GM23338 (cell line): ENCODE data around the gene TMEM132D. TPM values are rescaled to one million over a fixed set of nuclear protein-coding genes. Genes with fewer than 3 reads are reported as not detected.

Experiments used
- ATAC-seq: fragments of 200-7000 bp; cut with Tn5 transposase; 3 replicates; pipeline ENCODE4 v1.9.1; 2020
- DNase-seq: peaks from one replicate; pipeline ENCODE4 v3.0.0-alpha.2; 2015; ENCODE audit warnings: low spot score
- H2AFZ ChIP-seq: fragments of 200-600 bp; sonication (generic); 2 replicates; pipeline ENCODE4 v1.8.0; 2016; ENCODE audit warnings: antibody characterized with exemption, mild to moderate bottlenecking, moderate library complexity
- H3F3A ChIP-seq: fragments of 200-600 bp; sonication (generic); replicated peaks from 2 replicates; pipeline ENCODE4 v1.8.0; 2017; ENCODE audit warnings: antibody characterized with exemption, mixed run types, low read depth
- H3K27ac ChIP-seq: fragments of 200-600 bp; sonication (generic); 2 replicates; pipeline ENCODE4 v1.6.1; 2016; ENCODE audit warnings: low read depth
- H3K27me3 ChIP-seq: fragments of 200-600 bp; sonication (generic); 2 replicates; pipeline ENCODE4 v1.8.0; 2016; ENCODE audit warnings: mild to moderate bottlenecking, mixed run types, moderate library complexity; ENCODE audit not compliant: insufficient read depth
- H3K36me3 ChIP-seq: fragments of 200-600 bp; sonication (generic); 2 replicates; pipeline ENCODE4 v1.8.0; 2016; ENCODE audit warnings: mild to moderate bottlenecking; ENCODE audit not compliant: insufficient read depth
- H3K4me1 ChIP-seq: fragments of 200-600 bp; sonication (generic); 2 replicates; pipeline ENCODE4 v1.8.0; 2016; ENCODE audit warnings: mild to moderate bottlenecking, moderate library complexity; ENCODE audit not compliant: insufficient read depth
- H3K4me2 ChIP-seq: fragments of 200-600 bp; sonication (generic); 2 replicates; pipeline ENCODE4 v1.7.1; 2017; ENCODE audit warnings: mixed run types
- H3K4me3 ChIP-seq: fragments of 200-600 bp; sonication (generic); 2 replicates; pipeline ENCODE4 v1.6.1; 2016; ENCODE audit warnings: mixed run types
- H3K79me2 ChIP-seq: fragments of 200-600 bp; sonication (generic); replicated peaks from 2 replicates; pipeline ENCODE4 v1.8.0; 2017; ENCODE audit warnings: mild to moderate bottlenecking; ENCODE audit not compliant: insufficient read depth
- H3K9me2 ChIP-seq: fragments of 200-600 bp; sonication (generic); 2 replicates; pipeline ENCODE4 v1.8.0; 2017; ENCODE audit not compliant: insufficient read depth
- H4K20me1 ChIP-seq: fragments of 200-600 bp; sonication (generic); replicated peaks from 2 replicates; pipeline ENCODE4 v1.8.0; 2017; ENCODE audit warnings: mild to moderate bottlenecking; ENCODE audit not compliant: insufficient read depth
- H3K27ac Mint-ChIP-seq: 2 replicates; pipeline ENCODE4 v1.8.0; 2020; ENCODE audit warnings: inconsistent platforms, mild to moderate bottlenecking, moderate library complexity, mixed read lengths
- H3K27me3 Mint-ChIP-seq: 3 replicates; pipeline ENCODE4 v1.8.0; 2022; ENCODE audit warnings: low read depth, mild to moderate bottlenecking, moderate library complexity, mixed read lengths, inconsistent platforms; ENCODE audit not compliant: insufficient read depth, poor library complexity
- H3K36me3 Mint-ChIP-seq: 3 replicates; pipeline ENCODE4 v1.8.0; 2021; ENCODE audit warnings: low read depth, mild to moderate bottlenecking, inconsistent platforms, moderate library complexity, mixed read lengths
- H3K4me1 Mint-ChIP-seq: 3 replicates; pipeline ENCODE4 v1.8.0; 2020; ENCODE audit warnings: mild to moderate bottlenecking, inconsistent platforms, mixed read lengths
- H3K4me3 Mint-ChIP-seq: 3 replicates; pipeline ENCODE4 v1.8.0; 2021; ENCODE audit warnings: moderate library complexity, mild to moderate bottlenecking, inconsistent platforms, mixed read lengths
- H3K9me3 Mint-ChIP-seq: 3 replicates; pipeline ENCODE4 v1.8.0; 2020; ENCODE audit warnings: moderate library complexity, mild to moderate bottlenecking, inconsistent platforms, mixed read lengths
- CREB1 ChIP-seq: fragments of 250-450 bp; sonication (Bioruptor Pico); IDR thresholded peaks from 2 replicates; pipeline ENCODE4 v1.5.0; 2020; ENCODE audit warnings: low read depth, mild to moderate bottlenecking, moderate library complexity
- CTCF ChIP-seq, 2 experiments: fragments of 200-600 bp in 1 of 2; sonication (generic) in 1 of 2; conservative IDR thresholded peaks; 2 replicates each; pipeline versions ENCODE4 v1.5.1 to v1.6.1; 2016 to 2017; ENCODE audit warnings: antibody characterized with exemption in 2 of 2, low read depth in 2 of 2, mild to moderate bottlenecking in 2 of 2, moderate library complexity in 1 of 2
- ETS1 ChIP-seq: IDR thresholded peaks from 2 replicates; pipeline ENCODE4 v1.6.1; 2016; ENCODE audit warnings: antibody characterized with exemption
- EZH2 ChIP-seq: fragments of 200-600 bp; sonication (generic); IDR thresholded peaks from one replicate; pipeline ENCODE4 v1.8.0; 2017; ENCODE audit warnings: antibody characterized with exemption, mild to moderate bottlenecking, low read depth; ENCODE audit not compliant: unreplicated experiment
- EZH2phosphoT487 ChIP-seq: fragments of 200-600 bp; sonication (generic); IDR thresholded peaks from one replicate; pipeline ENCODE4 v1.8.1; 2018; ENCODE audit warnings: antibody characterized with exemption; ENCODE audit not compliant: unreplicated experiment
- JUNB ChIP-seq: IDR thresholded peaks from one replicate; pipeline ENCODE4 v1.6.1; 2016; ENCODE audit warnings: antibody characterized with exemption; ENCODE audit not compliant: unreplicated experiment
- NANOG ChIP-seq: IDR thresholded peaks from 2 replicates; pipeline ENCODE4 v1.6.1; 2016; ENCODE audit warnings: antibody characterized with exemption, borderline replicate concordance
- POLR2AphosphoS5 ChIP-seq: IDR thresholded peaks from 2 replicates; pipeline ENCODE4 v1.6.1; 2016; ENCODE audit warnings: antibody characterized with exemption, low read depth
- REST ChIP-seq: IDR thresholded peaks from one replicate; pipeline ENCODE4 v1.6.1; 2018; ENCODE audit warnings: antibody characterized with exemption; ENCODE audit not compliant: unreplicated experiment
- STAT1 ChIP-seq: IDR thresholded peaks from one replicate; pipeline ENCODE4 v1.6.1; 2016; ENCODE audit warnings: antibody characterized with exemption; ENCODE audit not compliant: unreplicated experiment
- ZNF114 ChIP-seq: fragments of 250-450 bp; sonication (Bioruptor Pico); IDR thresholded peaks from 2 replicates; pipeline ENCODE4 v1.5.0; 2020; ENCODE audit warnings: mild to moderate bottlenecking, moderate library complexity
- ZNF331 ChIP-seq: fragments of 250-450 bp; sonication (Bioruptor Pico); IDR thresholded peaks from 2 replicates; pipeline ENCODE4 v1.5.0; 2020; ENCODE audit warnings: low read depth, mild to moderate bottlenecking, moderate library complexity
- polyA plus RNA-seq: library from polyadenylated mRNA; unstranded; fragments of >200 nt; fragmentation: Nextera tagmentation; extraction: Ambion mirVana; gene quantifications from 2 replicates; pipeline ENCODE4 v1.2.1, GENCODE V29; 2016
- total RNA-seq: library from RNA; depleted of rRNA; stranded (reverse); fragments of >200 nt; shearing (Covaris generic); gene quantifications from 2 replicates; pipeline ENCODE4 v1.2.3, GENCODE V29; 2014
- TF ChIP-seq, protein P1 (sequence below): fragments of 250-450 bp; sonication (Bioruptor Pico); IDR thresholded peaks from 2 replicates; pipeline ENCODE4 v1.5.0; 2020; ENCODE audit warnings: mild to moderate bottlenecking, moderate library complexity

The TMEM132D gene
- total and polyA plus RNA-seq, 2 experiments from 2014 or later = 0.44 to 5.3 TPM

DNA sequence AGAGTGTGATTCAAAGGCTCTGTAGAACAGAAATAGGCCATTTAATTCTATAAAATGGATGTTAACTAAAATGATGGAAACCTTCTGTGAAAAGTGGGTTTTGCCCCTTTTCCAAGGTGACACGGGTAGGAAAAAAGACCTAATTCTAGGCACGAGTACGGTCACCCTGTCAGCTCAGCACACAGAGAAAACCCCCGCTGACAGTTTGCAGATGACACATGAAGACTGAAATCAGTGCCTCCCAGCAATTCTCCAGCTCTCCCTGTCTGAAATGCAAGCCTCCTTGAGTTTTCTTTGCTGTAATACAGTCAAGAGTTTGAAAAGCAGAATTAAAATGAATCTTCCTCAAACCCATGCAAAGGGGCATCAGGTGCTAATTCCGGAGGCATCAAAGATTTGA lies 230.0 kb downstream of the TMEM132D start:
- Mint-ChIP-seq H3K27ac (no peak overlapping the region), H3K4me1 (no peaks in the 10 kb centered on the region), H3K4me3 (no peak overlapping the region), H3K27me3 (no peaks in the 10 kb centered on the region), H3K36me3 (peaks cover 44% of the 10 kb centered on the region), H3K9me3 (peaks cover 97% of the 10 kb centered on the region)
- no peak overlapping the region for H2AFZ ChIP-seq
- H3K4me2 ChIP-seq = no peak overlapping the region
- H3K27ac ChIP-seq = no peak overlapping the region
- no peaks in the 10 kb centered on the region for H3K9me2 ChIP-seq
- TF ChIP-seq POLR2AphosphoS5 (no peak), JUNB (no peak), STAT1 (no peak), EZH2phosphoT487 (no peak), NANOG (no peak), ZNF114 (no peak), EZH2 (no peak), ZNF331 (CRISPR knock-in tag) (no peak), CTCF (conservative IDR thresholded peaks at IDR 0.05; ENCODE audit: low read depth in 2 of 2) (no peak), CREB1 (CRISPR knock-in tag) (no peak), ETS1 (no peak), REST (no peak)
- TF ChIP-seq, protein P1, sequence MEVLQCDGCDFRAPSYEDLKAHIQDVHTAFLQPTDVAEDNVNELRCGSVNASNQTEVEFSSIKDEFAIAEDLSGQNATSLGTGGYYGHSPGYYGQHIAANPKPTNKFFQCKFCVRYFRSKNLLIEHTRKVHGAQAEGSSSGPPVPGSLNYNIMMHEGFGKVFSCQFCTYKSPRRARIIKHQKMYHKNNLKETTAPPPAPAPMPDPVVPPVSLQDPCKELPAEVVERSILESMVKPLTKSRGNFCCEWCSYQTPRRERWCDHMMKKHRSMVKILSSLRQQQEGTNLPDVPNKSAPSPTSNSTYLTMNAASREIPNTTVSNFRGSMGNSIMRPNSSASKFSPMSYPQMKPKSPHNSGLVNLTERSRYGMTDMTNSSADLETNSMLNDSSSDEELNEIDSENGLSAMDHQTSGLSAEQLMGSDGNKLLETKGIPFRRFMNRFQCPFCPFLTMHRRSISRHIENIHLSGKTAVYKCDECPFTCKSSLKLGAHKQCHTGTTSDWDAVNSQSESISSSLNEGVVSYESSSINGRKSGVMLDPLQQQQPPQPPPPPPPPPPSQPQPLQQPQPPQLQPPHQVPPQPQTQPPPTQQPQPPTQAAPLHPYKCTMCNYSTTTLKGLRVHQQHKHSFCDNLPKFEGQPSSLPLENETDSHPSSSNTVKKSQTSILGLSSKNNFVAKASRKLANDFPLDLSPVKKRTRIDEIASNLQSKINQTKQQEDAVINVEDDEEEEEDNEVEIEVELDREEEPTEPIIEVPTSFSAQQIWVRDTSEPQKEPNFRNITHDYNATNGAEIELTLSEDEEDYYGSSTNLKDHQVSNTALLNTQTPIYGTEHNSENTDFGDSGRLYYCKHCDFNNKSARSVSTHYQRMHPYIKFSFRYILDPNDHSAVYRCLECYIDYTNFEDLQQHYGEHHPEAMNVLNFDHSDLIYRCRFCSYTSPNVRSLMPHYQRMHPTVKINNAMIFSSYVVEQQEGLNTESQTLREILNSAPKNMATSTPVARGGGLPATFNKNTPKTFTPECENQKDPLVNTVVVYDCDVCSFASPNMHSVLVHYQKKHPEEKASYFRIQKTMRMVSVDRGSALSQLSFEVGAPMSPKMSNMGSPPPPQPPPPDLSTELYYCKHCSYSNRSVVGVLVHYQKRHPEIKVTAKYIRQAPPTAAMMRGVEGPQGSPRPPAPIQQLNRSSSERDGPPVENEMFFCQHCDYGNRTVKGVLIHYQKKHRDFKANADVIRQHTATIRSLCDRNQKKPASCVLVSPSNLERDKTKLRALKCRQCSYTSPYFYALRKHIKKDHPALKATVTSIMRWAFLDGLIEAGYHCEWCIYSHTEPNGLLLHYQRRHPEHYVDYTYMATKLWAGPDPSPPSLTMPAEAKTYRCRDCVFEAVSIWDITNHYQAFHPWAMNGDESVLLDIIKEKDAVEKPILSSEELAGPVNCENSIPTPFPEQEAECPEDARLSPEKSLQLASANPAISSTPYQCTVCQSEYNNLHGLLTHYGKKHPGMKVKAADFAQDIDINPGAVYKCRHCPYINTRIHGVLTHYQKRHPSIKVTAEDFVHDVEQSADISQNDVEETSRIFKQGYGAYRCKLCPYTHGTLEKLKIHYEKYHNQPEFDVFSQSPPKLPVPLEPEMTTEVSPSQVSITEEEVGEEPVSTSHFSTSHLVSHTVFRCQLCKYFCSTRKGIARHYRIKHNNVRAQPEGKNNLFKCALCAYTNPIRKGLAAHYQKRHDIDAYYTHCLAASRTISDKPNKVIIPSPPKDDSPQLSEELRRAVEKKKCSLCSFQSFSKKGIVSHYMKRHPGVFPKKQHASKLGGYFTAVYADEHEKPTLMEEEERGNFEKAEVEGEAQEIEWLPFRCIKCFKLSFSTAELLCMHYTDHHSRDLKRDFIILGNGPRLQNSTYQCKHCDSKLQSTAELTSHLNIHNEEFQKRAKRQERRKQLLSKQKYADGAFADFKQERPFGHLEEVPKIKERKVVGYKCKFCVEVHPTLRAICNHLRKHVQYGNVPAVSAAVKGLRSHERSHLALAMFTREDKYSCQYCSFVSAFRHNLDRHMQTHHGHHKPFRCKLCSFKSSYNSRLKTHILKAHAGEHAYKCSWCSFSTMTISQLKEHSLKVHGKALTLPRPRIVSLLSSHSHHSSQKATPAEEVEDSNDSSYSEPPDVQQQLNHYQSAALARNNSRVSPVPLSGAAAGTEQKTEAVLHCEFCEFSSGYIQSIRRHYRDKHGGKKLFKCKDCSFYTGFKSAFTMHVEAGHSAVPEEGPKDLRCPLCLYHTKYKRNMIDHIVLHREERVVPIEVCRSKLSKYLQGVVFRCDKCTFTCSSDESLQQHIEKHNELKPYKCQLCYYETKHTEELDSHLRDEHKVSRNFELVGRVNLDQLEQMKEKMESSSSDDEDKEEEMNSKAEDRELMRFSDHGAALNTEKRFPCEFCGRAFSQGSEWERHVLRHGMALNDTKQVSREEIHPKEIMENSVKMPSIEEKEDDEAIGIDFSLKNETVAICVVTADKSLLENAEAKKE (CRISPR knock-in tag) = no peak
- H3K4me1 ChIP-seq = no peaks in the 10 kb centered on the region
- no peaks in the 10 kb centered on the region for H3K27me3 ChIP-seq
- H4K20me1 ChIP-seq = no peaks in the 10 kb centered on the region
- no peaks in the 10 kb centered on the region for H3K36me3 ChIP-seq
- H3K79me2 ChIP-seq = no peaks in the 10 kb centered on the region
- no peaks in the 10 kb centered on the region for H3F3A ChIP-seq
- no peak overlapping the region for H3K4me3 ChIP-seq
- no peak for ATAC-seq
- DNase-seq = no peak
